Measurements from ENCODE around the gene ELAVL2. TPM values are rescaled to one million over a fixed set of nuclear protein-coding genes. Genes with fewer than 3 reads are reported as not detected.

The ELAVL2 gene
- polyA plus RNA-seq, 1 donor from 2014 or later: 106 TPM

- Histone ChIP-seq H3K79me2 (replicated peaks; ENCODE audit: insufficient read depth, low read length) (no peaks in the 10 kb centered on the region), H4K20me1 (ENCODE audit: insufficient read depth) (no peaks in the 10 kb centered on the region), H3K27me3 (ENCODE audit: insufficient read depth, low read depth, low read length) (no peaks in the 10 kb centered on the region), H3K9ac (ENCODE audit: low read length) (no peak overlapping the region), H3K4me3 (ENCODE audit: low read length) (no peak overlapping the region), H3K27ac (ENCODE audit: low read length) (no peak overlapping the region), H3K4me2 (ENCODE audit: low read length) (no peak overlapping the region), H2AFZ (ENCODE audit: low read depth, low read length) (no peak overlapping the region), H3F3A (ENCODE audit: insufficient read depth, low read length, poor library complexity, severe bottlenecking) (peaks cover 3% of the 10 kb centered on the region), H3K9me2 (ENCODE audit: insufficient read depth, low read length) (no peaks in the 10 kb centered on the region), H3K36me3 (ENCODE audit: insufficient read depth, low read length) (no peaks in the 10 kb centered on the region), H3K9me3 (ENCODE audit: low read length) (no peaks in the 10 kb centered on the region)
- TF ChIP-seq TAF1 (IDR thresholded peaks at IDR 0.05; ENCODE audit: low read depth) (no peak), EP300 (conservative IDR thresholded peaks at IDR 0.05; ENCODE audit: poor library complexity, severe bottlenecking) (no peak), POLR2AphosphoS5 (IDR thresholded peaks at IDR 0.05) (no peak)
- TF ChIP-seq, protein P1, sequence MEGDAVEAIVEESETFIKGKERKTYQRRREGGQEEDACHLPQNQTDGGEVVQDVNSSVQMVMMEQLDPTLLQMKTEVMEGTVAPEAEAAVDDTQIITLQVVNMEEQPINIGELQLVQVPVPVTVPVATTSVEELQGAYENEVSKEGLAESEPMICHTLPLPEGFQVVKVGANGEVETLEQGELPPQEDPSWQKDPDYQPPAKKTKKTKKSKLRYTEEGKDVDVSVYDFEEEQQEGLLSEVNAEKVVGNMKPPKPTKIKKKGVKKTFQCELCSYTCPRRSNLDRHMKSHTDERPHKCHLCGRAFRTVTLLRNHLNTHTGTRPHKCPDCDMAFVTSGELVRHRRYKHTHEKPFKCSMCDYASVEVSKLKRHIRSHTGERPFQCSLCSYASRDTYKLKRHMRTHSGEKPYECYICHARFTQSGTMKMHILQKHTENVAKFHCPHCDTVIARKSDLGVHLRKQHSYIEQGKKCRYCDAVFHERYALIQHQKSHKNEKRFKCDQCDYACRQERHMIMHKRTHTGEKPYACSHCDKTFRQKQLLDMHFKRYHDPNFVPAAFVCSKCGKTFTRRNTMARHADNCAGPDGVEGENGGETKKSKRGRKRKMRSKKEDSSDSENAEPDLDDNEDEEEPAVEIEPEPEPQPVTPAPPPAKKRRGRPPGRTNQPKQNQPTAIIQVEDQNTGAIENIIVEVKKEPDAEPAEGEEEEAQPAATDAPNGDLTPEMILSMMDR (IDR thresholded peaks at IDR 0.05; ENCODE audit: poor library complexity, severe bottlenecking): no peak
- TF ChIP-seq, protein P2, sequence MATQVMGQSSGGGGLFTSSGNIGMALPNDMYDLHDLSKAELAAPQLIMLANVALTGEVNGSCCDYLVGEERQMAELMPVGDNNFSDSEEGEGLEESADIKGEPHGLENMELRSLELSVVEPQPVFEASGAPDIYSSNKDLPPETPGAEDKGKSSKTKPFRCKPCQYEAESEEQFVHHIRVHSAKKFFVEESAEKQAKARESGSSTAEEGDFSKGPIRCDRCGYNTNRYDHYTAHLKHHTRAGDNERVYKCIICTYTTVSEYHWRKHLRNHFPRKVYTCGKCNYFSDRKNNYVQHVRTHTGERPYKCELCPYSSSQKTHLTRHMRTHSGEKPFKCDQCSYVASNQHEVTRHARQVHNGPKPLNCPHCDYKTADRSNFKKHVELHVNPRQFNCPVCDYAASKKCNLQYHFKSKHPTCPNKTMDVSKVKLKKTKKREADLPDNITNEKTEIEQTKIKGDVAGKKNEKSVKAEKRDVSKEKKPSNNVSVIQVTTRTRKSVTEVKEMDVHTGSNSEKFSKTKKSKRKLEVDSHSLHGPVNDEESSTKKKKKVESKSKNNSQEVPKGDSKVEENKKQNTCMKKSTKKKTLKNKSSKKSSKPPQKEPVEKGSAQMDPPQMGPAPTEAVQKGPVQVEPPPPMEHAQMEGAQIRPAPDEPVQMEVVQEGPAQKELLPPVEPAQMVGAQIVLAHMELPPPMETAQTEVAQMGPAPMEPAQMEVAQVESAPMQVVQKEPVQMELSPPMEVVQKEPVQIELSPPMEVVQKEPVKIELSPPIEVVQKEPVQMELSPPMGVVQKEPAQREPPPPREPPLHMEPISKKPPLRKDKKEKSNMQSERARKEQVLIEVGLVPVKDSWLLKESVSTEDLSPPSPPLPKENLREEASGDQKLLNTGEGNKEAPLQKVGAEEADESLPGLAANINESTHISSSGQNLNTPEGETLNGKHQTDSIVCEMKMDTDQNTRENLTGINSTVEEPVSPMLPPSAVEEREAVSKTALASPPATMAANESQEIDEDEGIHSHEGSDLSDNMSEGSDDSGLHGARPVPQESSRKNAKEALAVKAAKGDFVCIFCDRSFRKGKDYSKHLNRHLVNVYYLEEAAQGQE (IDR thresholded peaks at IDR 0.05; ENCODE audit: borderline replicate concordance): no peak
These were observed 123.6 kb downstream of the ELAVL2 start for GRCh38 chr9:23702311-23702922.

DNA sequence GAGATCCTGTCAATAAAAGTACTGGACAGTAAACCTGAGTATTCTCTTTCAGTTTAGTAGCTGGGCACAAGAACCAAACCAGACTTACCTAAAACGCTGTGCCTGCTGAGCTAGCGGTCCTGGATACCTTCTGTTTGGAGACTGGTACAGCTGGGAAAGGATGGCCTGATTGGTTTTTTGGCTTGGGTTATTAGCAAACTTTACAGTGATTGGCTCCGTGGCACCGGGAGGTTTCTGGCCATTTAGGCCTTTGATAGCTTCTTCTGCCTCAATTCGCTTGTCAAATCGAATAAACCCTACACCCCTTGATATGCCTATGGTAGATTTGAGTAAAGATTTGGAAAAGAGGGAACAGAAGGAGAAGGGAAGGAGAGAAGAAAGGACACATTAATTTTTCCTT, 124.7 kb downstream of the ELAVL2 start:
- Histone ChIP-seq H3K9ac (ENCODE audit: low read length) (no peak overlapping the region), H3K36me3 (ENCODE audit: insufficient read depth, low read length) (no peaks in the 10 kb centered on the region), H3K79me2 (replicated peaks; ENCODE audit: insufficient read depth, low read length) (no peaks in the 10 kb centered on the region), H3K27ac (ENCODE audit: low read length) (no peak overlapping the region), H3K9me2 (ENCODE audit: insufficient read depth, low read length) (no peaks in the 10 kb centered on the region), H3K27me3 (ENCODE audit: insufficient read depth, low read depth, low read length) (no peaks in the 10 kb centered on the region), H2AFZ (ENCODE audit: low read depth, low read length) (no peak overlapping the region), H4K20me1 (ENCODE audit: insufficient read depth) (no peaks in the 10 kb centered on the region), H3K4me2 (ENCODE audit: low read length) (no peak overlapping the region), H3K9me3 (ENCODE audit: low read length) (no peaks in the 10 kb centered on the region), H3K4me3 (ENCODE audit: low read length) (no peak overlapping the region), H3F3A (ENCODE audit: insufficient read depth, low read length, poor library complexity, severe bottlenecking) (peaks cover 3% of the 10 kb centered on the region)
- TF ChIP-seq POLR2AphosphoS5 (IDR thresholded peaks at IDR 0.05) (no peak), EP300 (conservative IDR thresholded peaks at IDR 0.05; ENCODE audit: poor library complexity, severe bottlenecking) (no peak)

DNA sequence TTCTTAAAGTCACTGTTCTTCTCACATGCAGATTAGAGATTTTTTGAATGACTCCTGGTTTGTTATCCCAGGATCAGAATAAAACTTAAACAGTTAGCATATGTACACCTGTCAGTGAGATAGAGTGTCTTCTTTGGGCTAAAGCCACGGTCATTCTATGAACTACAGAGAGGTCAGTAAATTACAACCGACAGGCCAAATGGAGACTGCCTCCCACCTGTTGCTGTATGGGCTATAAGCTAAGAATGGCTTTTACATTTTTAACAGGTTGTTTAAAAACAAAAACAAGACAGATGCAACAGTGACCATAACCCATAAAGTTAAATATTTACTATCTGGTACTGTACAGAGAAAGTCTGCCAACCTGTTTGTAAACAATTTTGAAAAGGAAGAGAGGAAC, 125.7 kb downstream of the ELAVL2 start:
- no peak overlapping the region for H3K9ac ChIP-seq (ENCODE audit: low read length)
- no peak overlapping the region for H3K27ac ChIP-seq (ENCODE audit: low read length)
- H3K36me3 ChIP-seq (ENCODE audit: insufficient read depth, low read length): no peaks in the 10 kb centered on the region
- H3K9me2 ChIP-seq (ENCODE audit: insufficient read depth, low read length): no peaks in the 10 kb centered on the region
- no peaks in the 10 kb centered on the region for H3K9me3 ChIP-seq (ENCODE audit: low read length)
- H2AFZ ChIP-seq (ENCODE audit: low read depth, low read length): no peak overlapping the region
- H3K4me2 ChIP-seq (ENCODE audit: low read length): no peak overlapping the region
- no peaks in the 10 kb centered on the region for H4K20me1 ChIP-seq (ENCODE audit: insufficient read depth)
- H3K79me2 ChIP-seq (replicated peaks; ENCODE audit: insufficient read depth, low read length): no peaks in the 10 kb centered on the region
- H3F3A ChIP-seq (ENCODE audit: insufficient read depth, low read length, poor library complexity, severe bottlenecking): peaks cover 3% of the 10 kb centered on the region
- TF ChIP-seq TAF1 (IDR thresholded peaks at IDR 0.05; ENCODE audit: low read depth): no peak
- no peak for TF ChIP-seq MXI1 (conservative IDR thresholded peaks at IDR 0.05; ENCODE audit: poor library complexity, severe bottlenecking)
- TF ChIP-seq EP300 (conservative IDR thresholded peaks at IDR 0.05; ENCODE audit: poor library complexity, severe bottlenecking): no peak
- TF ChIP-seq EZH2 (IDR thresholded peaks at IDR 0.05; ENCODE audit: borderline replicate concordance, insufficient read depth, low read length, poor library complexity, severe bottlenecking): no peak
- TF ChIP-seq, protein P2 (IDR thresholded peaks at IDR 0.05; ENCODE audit: borderline replicate concordance): no peak
- TF ChIP-seq, protein P1 (IDR thresholded peaks at IDR 0.05; ENCODE audit: poor library complexity, severe bottlenecking): no peak
- no peak for TF ChIP-seq RAD21 (conservative IDR thresholded peaks at IDR 0.05)
- no peak for TF ChIP-seq SMC3 (conservative IDR thresholded peaks at IDR 0.05; ENCODE audit: poor library complexity)
- TF ChIP-seq POLR2AphosphoS5 (IDR thresholded peaks at IDR 0.05): no peak
- H3K4me3 ChIP-seq (ENCODE audit: low read length): no peak overlapping the region
- no peaks in the 10 kb centered on the region for H3K27me3 ChIP-seq (ENCODE audit: insufficient read depth, low read depth, low read length)
